SHP77 treated with DMSO at 0.1 percent for 48 hours (cell line): ENCODE data around the gene NLK.
"Not testable (repeated sequence)": the region's sequence is repeated elsewhere in the genome, so short reads cannot be mapped to it uniquely, and the experiment has no call there.

ENCODE experiments used
- DNase-seq: peaks from one replicate; lab custom pipeline; 2025; lab: John Stamatoyannopoulos, UW

The NLK gene

DNA sequence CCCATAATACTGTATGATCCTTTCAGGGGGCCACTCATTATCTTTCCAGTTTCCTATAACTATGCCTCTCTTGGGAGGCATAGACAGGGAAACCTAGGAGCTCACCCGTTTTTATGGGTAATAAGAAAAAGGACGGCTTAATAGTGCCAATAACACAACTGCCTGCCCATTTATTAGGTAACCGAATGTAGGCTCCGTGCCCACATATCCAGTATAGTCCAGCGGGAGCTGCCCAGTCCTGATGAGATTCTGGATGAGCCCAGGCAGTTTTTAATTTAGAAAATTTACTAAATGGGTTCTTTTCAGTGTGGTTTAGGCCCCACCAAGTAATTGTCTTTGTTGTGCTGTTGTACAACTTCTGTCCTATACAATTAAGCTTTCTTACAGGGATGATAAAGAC, 189.1 kb downstream of the NLK start:
- DNase-seq: not testable (repeated sequence)

DNA sequence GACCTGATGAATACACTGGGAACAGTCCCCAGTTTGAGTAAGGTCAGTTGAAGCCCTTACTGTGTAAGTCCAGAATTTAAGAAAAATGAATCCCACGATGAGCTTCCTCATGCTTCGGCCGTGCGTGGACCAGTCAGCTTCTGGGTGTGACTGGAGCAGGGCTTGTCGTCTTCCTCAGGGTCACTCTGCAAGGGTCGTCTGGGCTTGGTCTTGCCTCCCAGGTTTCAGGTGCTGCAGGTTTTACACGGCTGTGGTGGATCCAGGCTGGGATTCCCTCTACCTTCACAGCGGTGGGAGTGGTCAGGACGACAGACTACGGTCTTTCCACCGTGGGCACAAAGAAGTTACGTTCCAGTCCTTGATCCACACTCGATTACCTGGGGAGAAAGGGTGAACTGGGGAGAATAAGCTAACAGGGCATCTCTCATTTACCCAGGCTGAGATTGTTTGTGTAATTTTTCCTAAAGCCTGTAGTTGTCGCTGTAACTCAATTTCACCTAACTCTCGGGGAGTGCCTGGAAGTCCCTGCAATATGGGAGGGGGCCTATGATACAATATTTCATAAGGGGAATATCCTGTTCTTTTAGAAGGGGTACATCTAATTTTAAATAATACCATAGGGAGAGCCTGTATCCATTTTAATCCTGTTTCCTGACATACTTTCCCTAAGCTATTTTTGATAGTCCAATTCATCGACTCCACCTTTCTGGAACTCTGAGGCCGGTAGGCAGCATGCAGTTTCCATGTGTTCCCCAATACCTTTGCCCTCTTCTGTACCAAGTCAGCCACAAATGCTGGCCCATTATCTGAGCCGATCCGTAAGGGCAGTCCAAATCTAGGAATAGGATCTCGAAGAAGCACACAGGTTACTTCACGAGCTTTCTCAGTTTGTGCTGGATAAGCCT, 190.7 kb downstream of the NLK start:
- DNase-seq: not testable (repeated sequence)

DNA sequence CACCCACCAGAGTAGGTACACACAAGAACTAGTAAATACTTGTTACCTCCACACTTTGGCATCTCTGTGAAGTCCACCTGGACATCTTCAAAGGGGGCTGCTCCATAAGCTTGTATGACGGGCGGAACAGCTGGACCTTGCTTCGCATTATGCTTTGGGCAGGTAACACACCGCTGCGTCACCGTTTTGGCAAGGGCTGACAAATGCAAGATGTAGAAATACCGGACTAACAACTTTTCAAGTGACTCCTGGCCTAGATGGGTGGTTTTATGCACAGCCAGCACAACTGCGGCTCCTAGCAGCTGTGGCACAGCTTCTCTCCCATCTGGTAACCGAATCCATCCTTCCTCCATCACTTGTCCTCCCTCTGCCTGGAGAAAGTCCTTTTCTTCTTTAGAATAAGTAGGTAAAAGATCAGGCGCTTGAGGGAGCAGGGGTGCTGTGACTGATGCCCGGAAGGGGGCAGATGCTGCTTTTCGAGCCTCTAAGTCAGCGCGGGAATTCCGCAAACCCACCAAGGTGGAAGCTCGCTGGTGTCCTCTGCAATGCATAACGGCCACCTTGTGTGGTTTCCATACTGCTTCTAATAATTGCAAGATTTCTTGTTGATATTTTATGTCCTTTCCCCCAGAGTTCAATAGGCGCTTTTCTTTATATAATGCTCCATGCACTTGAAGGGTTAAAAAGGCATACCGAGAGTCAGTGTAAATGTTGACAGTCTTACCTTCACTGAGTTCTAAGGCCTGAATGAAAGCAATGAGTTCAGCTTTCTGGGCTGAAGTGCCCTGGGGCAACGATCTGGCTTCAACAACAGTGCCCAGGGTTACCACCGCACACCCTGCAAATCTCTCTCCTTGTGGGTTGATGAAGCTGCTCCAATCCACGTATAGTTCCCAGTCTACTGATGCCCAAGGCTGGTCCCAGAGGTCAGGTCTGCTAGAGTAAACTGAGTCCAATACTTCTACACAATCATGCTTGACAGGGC, 191.7 kb downstream of the NLK start:
- not testable (repeated sequence) for DNase-seq

DNA sequence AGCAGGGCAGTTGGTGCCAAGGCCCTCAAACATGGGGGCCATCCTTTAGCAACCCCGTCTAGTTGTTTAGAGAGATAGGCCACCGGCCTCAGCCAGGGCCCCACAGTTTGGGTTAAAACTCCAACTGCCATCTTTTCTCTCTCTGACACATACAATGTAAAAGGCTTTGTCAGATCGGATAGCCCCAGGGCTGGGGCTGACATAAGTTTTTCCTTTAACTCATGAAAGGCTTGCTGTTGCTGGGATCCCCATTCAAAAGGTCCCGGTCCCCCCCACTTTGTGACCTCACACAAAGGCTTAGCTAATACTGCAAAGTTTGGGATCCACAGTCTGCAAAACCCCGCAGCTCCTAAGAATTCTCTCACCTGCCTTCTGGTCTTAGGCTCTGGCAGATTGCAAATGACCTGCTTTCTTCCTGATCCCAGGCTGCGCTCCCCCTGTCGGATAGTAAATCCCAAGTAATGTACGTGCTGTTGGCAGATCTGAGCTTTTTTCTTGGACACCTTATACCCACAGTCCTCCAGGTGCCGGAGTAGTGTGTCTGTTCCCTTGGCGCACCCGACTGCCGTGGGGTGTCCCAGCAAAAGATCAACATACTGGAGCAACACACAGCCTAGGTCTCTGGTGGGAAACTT, 192.7 kb downstream of the NLK start:
- DNase-seq: not testable (repeated sequence)

DNA sequence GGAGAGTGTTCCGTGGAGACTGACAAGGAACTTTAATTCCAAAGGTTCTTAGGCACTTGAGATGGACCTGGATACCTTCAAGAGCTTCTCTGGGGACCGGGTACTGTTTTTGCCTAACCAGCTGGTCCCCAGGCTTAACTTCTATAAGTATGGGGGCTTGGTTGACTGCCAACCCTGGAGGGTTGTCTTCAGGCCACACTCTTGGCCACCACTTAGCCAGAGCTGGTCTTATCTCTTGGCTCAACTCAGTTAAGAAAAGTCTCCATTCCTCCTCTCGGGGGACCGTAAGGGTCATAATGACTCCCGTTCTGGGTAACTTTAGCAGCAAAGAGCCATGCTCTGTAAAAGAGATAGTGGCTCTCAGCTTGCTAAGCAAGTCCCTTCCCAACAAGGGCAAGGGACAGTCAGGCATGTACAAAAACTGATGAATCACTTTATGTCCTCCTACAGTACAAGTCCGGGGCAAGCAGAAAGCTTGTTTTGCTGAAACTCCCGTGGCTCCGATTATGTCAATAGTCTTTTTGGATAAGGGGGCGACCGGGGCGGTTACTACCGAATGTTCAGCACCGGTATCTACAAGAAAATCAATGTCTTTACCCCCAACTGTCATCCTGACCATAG, 193.7 kb downstream of the NLK start:
- DNase-seq: not testable (repeated sequence)

DNA sequence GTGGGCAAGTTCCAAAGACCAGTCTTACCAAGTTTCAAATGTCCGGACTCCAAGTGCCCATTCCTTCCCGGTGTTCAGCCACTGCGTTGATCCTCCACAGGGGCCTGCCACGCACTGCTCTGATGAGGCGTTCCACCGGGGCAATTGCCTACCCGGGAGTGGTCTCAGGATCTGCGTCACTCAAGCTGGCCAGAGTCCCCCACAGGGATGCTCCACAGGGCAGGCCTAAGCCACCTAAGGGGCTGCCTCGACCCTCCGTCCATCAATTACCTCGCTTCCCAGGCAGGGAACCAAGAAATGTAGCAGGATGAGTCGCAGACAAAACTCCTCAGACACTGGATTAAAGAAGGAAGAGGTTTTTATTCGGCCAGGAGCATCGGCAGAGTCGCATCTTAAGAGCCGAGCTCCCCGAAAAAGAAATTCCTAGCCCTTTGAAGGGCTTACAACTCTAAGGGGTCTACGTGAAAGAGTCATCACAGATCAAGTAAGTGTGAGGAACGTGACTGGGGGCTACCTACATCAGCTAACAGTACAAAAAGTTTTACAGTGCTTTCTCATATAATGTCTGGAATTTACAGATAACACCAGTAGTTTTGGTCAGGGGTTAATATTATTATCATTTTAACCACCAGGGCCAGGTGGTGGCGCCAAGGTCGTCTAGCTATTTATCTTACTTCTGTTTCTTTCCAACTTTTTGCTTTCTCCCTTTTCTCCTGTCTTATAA, 196.2 kb downstream of the NLK start:
- DNase-seq: not testable (repeated sequence)

DNA sequence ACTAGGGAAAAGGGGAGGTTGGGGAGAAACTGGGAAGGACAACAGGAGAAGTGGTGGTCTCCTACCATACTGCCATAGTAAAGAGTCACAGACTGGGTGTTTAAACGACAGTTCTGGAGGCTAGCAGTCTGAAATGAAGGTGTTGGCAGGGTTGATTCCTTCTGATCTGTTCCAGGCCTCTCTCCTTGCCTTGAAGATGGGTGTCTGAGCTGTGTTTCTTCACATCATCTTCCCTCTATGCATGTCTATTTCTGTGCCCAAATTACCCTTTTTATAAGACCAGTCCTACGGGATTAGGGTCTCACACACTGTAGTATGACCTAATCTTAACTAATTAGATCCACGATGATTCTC, 196.8 kb downstream of the NLK start:
- no peak for DNase-seq

DNA sequence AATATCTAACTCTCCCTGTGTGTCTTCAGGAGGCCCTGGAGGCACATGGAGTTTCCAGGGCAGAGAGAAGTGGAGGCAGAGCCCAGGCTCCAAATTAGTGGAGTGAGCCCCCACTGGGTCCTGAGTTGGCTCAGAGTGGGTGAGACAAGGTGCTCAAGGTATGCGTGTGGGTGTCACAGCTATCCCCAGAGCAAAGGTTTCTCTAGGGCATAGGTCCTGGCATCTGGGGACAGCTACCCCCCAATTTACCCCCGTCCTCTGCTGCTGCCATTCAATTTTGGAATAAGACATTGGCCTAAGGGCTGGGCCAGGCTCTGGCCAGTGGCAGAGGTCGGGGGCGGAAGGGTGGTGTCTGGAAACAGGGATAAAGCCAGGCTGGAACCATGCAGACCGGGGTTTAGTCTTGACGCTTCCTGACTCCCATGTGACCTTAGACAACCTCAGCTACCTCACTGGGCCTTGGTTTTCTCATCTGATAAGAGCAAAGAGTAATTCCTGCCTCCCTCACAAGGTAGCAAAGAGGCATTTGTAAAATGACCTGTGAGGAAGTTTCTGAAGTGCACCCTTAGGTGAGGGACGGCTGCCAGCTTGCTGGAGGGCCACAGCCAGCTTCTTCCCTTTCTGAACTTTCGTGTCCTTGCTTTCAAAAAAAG, 198.3 kb downstream of the NLK start:
- DNase-seq: no peak

DNA sequence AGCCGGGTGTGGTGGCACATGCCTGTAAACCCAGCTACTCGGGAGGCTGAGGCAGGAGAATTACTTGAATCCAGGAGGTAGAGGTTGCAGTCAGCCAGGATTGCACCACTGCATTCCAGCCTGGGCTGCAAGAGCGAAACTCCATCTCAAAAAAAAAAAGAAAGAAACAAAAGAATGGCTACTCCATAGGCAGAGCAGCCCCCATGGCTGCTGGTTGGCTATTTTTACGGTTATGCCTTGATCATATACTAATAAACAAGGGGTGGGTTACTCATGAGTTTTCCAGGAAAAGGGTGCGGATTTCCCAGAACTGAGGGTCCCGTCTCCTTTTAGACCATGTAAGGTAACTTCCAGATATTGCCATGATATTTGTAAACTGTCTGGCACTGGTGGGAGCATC, 200.3 kb downstream of the NLK start:
- DNase-seq: no peak

DNA sequence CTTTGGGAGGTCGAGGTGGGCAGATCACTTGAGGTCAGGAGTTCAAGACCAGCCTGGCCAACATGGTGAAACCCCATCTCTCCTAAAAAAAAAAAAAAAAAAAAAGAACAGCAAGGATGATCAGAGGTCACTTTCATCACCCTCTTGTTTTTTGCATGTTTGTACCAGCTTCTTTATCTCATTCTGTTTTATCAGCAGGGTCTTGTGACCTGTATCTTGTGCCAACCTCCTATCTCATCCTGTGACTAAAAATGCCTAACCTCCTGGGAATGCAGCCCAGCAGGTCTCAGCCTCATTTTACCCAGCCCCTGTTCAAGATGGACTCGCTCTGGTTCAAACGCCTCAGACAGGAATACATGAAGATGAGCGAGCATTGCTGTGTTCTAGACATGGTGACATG, 200.8 kb downstream of the NLK start:
- not testable (repeated sequence) for DNase-seq

DNA sequence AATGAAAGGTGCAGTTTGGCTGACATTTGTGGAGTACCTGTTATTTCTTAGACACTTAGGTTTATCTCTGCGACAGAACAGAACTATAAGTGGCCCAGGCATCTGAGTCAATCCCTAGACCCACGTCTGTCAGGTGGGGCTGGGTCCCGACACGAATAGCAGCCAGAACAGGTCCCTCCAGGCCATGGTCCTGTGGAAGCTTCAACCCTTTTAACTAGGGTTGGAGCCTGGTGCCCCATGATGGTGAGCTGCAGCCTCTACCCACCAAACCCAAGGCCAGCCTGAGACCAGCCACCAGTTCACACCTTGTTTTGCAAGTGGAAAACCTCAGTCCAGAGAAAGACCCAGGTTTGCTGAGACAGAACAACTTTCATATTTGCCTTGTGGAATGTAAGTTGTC, 202.0 kb downstream of the NLK start:
- DNase-seq: no peak
